CD4-positive, alpha-beta T cell treated with Interleukin-17A for 4 hours (primary cell): ENCODE measurements around the gene KRTAP8-1.
A peak's percentile ranks its signal among the peaks of the same experiment; 100 is the strongest.

Experiments
- DNase-seq: peaks from one replicate; pipeline ENCODE4 v3.0.0-alpha.2; 2020; ENCODE audit warnings: mixed read lengths

Gene KRTAP8-1

GRCh38 chr21:30813174-30813573, at the start of gene KRTAP8-1:
TSS of gene KRTAP8-1 (minus strand) at chr21:30813274. CDS start at chr21:30813220, 54 bp downstream.
- DNase-seq = no peak

GRCh38 chr21:30847627-30848500, 34.8 kb upstream of the KRTAP8-1 start:
- no peak for DNase-seq

GRCh38 chr21:30842990-30843389, 29.9 kb upstream of the KRTAP8-1 start:
- no peak for DNase-seq

- DNase-seq = peak; percentile 3
These were observed 26.2 kb upstream of the KRTAP8-1 start for GRCh38 chr21:30839304-30839703.

GRCh38 chr21:30838536-30838935, 25.5 kb upstream of the KRTAP8-1 start:
- no peak for DNase-seq

- peak; percentile 59 for DNase-seq
These were observed 18.2 kb upstream of the KRTAP8-1 start for GRCh38 chr21:30831194-30831765.

GRCh38 chr21:30829659-30830058, 16.6 kb upstream of the KRTAP8-1 start, which contains the start of gene KRTAP7-1:
TSS of gene KRTAP7-1 (minus strand) at chr21:30829759. CDS start at chr21:30829698, 61 bp downstream.
- DNase-seq = no peak

GRCh38 chr21:30818837-30819610, 6.0 kb upstream of the KRTAP8-1 start:
- DNase-seq = no peak

GRCh38 chr21:30800605-30801004, 12.5 kb downstream of the KRTAP8-1 start:
- no peak for DNase-seq

- no peak for DNase-seq
These were observed 19.3 kb downstream of the KRTAP8-1 start for GRCh38 chr21:30793581-30794314.

- DNase-seq = no peak
These were observed 33.8 kb downstream of the KRTAP8-1 start for GRCh38 chr21:30779249-30779648.

- DNase-seq = no peak
These were observed 43.2 kb downstream of the KRTAP8-1 start for GRCh38 chr21:30769724-30770431.
